ENCODE measurements around the gene MGMT. TPM values are rescaled to one million over a fixed set of nuclear protein-coding genes. Genes with fewer than 3 reads are reported as not detected.

MGMT gene
- polyA plus RNA-seq, 1 experiment = 10.9 TPM

GRCh38 chr10:129481641-129482040 lies 14.6 kb downstream of the MGMT start:
- ChIA-PET POLR2A (no interaction called here), CTCF (no interaction called here)
- DNase-seq (ENCODE audit: low read depth, low spot score) = no peak
- Histone ChIP-seq H3K27me3 (ENCODE audit: control insufficient read depth, insufficient read depth, low read length) (no peaks in the 10 kb centered on the region), H3K27ac (ENCODE audit: low read depth, low read length) (no peak overlapping the region), H3K4me3 (ENCODE audit: low read depth, low read length) (no peak overlapping the region), H3K9me3 (ENCODE audit: control insufficient read depth, insufficient read depth, low read length) (peaks cover 18% of the 10 kb centered on the region)
- TF ChIP-seq CTCF (IDR thresholded peaks at IDR 0.05; ENCODE audit: low read depth, low read length) = no peak

- Histone ChIP-seq H3K27me3 (ENCODE audit: control insufficient read depth, insufficient read depth, low read length) (no peaks in the 10 kb centered on the region), H3K4me3 (ENCODE audit: low read depth, low read length) (no peak overlapping the region), H3K9me3 (ENCODE audit: control insufficient read depth, insufficient read depth, low read length) (peaks cover 12% of the 10 kb centered on the region), H3K27ac (ENCODE audit: low read depth, low read length) (no peak overlapping the region)
- ChIA-PET CTCF (interaction anchor here (0.6 kb wide), 1 partner anchor 83 kb away, joined by 4 read pairs; no protein-coding TSS in a partner anchor), POLR2A (no interaction called here)
- DNase-seq (ENCODE audit: low read depth, low spot score) = no peak
- no peak for TF ChIP-seq CTCF (IDR thresholded peaks at IDR 0.05; ENCODE audit: low read depth, low read length)
These were observed 16.5 kb downstream of the MGMT start for GRCh38 chr10:129483430-129484010.

- DNase-seq (ENCODE audit: low read depth, low spot score) = no peak
- no peak overlapping the region for H3K27ac ChIP-seq (ENCODE audit: low read depth, low read length)
- peaks cover 10% of the 10 kb centered on the region for H3K9me3 ChIP-seq (ENCODE audit: control insufficient read depth, insufficient read depth, low read length)
- CTCF ChIA-PET = no interaction called here
- no peaks in the 10 kb centered on the region for H3K27me3 ChIP-seq (ENCODE audit: control insufficient read depth, insufficient read depth, low read length)
- no peak overlapping the region for H3K4me3 ChIP-seq (ENCODE audit: low read depth, low read length)
- TF ChIP-seq CTCF (IDR thresholded peaks at IDR 0.05; ENCODE audit: low read depth, low read length) = no peak
- POLR2A ChIA-PET = no interaction called here
These were observed 19.8 kb downstream of the MGMT start for GRCh38 chr10:129486805-129487204.

- H3K27ac ChIP-seq (ENCODE audit: low read depth, low read length) = no peak overlapping the region
- ChIA-PET POLR2A (no interaction called here), CTCF (no interaction called here)
- H3K27me3 ChIP-seq (ENCODE audit: control insufficient read depth, insufficient read depth, low read length) = no peaks in the 10 kb centered on the region
- H3K9me3 ChIP-seq (ENCODE audit: control insufficient read depth, insufficient read depth, low read length) = peaks cover 14% of the 10 kb centered on the region
- no peak overlapping the region for H3K4me3 ChIP-seq (ENCODE audit: low read depth, low read length)
- TF ChIP-seq CTCF (IDR thresholded peaks at IDR 0.05; ENCODE audit: low read depth, low read length) = no peak
- DNase-seq (ENCODE audit: low read depth, low spot score) = no peak
These were observed 24.2 kb downstream of the MGMT start for GRCh38 chr10:129491123-129491734.

- TF ChIP-seq CTCF (IDR thresholded peaks at IDR 0.05; ENCODE audit: low read depth, low read length) = no peak
- Histone ChIP-seq H3K9me3 (ENCODE audit: control insufficient read depth, insufficient read depth, low read length) (peaks cover 23% of the 10 kb centered on the region), H3K27ac (ENCODE audit: low read depth, low read length) (no peak overlapping the region), H3K27me3 (ENCODE audit: control insufficient read depth, insufficient read depth, low read length) (no peaks in the 10 kb centered on the region), H3K4me3 (ENCODE audit: low read depth, low read length) (no peak overlapping the region)
- DNase-seq (ENCODE audit: low read depth, low spot score) = no peak
- ChIA-PET CTCF (no interaction called here), POLR2A (no interaction called here)
These were observed 27.1 kb downstream of the MGMT start for GRCh38 chr10:129494176-129494575.
